B cell (primary cell): Measurements from ENCODE around the gene CALN1.

Source experiments
- CTCF ChIP-seq: fragments of 200-600 bp; IDR thresholded peaks from one replicate; pipeline ENCODE4 v1.8.0; 2022; ENCODE audit warnings: antibody characterized with exemption, mild to moderate bottlenecking
- EZH2 ChIP-seq: IDR thresholded peaks from 2 replicates; pipeline ENCODE4 v1.6.1; 2012; ENCODE audit warnings: borderline replicate concordance, low read depth, mild to moderate bottlenecking, moderate library complexity, low read length; ENCODE audit not compliant: insufficient read depth, poor library complexity, severe bottlenecking

GRCh38 chr7:72038022-72038732 lies 374.0 kb downstream of the CALN1 start:
- TF ChIP-seq CTCF: no peak
- no peak for TF ChIP-seq EZH2
